Colon (tissue), 2 donors: Measurements from ENCODE around the gene PLSCR3.

Source experiments
- FAIRE-seq: peaks from 2 replicates; lab custom pipeline; 2012; peaks lifted over from hg19 to GRCh38; lab: Jason Lieb, UNC
- donor health status: control.
- donor health status: control.

Gene PLSCR3

DNA sequence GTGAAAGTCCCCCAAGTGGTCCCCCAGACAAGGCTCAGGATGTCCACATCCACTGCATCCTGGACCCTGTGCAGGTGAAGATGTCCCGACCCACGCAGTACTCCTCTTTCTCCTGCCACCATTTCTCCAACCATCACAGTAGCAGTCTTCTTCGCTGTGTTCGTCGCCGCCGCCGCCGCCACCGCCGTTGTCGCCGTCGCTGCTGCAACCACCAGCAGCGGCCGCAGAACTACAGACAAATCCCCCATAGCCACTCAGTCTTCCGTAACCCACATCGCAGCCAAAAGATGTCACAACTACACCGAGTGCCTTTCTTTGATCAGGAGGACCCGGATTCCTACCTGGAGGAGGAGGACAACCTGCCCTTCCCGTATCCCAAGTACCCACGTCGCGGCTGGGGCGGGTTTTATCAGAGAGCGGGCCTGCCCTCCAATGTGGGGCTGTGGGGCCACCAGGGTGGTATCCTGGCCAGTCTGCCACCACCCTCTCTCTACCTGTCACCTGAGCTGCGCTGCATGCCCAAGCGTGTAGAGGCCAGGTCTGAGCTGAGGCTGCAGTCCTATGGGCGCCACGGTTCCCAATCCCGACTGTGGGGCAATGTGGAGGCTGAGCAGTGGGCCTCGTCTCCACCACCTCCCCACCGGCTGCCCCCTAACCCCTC lies 32.0 kb upstream of the PLSCR3 start:
- FAIRE-seq = no peak

DNA sequence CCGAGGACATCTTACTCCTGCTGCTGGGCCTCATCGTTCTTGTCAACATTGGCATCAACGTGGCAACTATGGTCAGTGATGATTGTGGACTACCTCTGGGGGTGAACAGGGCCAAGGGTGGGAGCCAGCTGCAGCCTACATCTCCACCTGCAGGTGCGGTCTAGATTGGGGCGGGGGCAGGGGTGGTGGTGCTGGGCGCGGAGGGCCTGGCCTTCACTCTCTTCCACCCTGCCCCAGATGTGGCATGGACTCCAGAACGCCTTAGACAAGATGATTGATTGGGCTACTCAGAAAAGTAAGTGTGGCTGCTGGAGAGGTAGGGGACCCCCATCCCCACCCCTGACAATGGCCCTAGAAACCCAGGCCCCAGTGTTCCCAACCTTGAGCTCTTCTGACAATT lies 31.4 kb upstream of the PLSCR3 start:
- FAIRE-seq = no peak

GRCh38 chr17:7425316-7425715 lies 31.0 kb upstream of the PLSCR3 start, which contains the start of gene SPEM2:
Gene SPEM2, plus strand, starts transcription at chr17:7425616. Its CDS starts 73 bp downstream, at chr17:7425689.
- no peak for FAIRE-seq

GRCh38 chr17:7423679-7424078 lies 29.4 kb upstream of the PLSCR3 start:
- no peak for FAIRE-seq

GRCh38 chr17:7421186-7421585 lies 26.9 kb upstream of the PLSCR3 start:
- no peak for FAIRE-seq

DNA sequence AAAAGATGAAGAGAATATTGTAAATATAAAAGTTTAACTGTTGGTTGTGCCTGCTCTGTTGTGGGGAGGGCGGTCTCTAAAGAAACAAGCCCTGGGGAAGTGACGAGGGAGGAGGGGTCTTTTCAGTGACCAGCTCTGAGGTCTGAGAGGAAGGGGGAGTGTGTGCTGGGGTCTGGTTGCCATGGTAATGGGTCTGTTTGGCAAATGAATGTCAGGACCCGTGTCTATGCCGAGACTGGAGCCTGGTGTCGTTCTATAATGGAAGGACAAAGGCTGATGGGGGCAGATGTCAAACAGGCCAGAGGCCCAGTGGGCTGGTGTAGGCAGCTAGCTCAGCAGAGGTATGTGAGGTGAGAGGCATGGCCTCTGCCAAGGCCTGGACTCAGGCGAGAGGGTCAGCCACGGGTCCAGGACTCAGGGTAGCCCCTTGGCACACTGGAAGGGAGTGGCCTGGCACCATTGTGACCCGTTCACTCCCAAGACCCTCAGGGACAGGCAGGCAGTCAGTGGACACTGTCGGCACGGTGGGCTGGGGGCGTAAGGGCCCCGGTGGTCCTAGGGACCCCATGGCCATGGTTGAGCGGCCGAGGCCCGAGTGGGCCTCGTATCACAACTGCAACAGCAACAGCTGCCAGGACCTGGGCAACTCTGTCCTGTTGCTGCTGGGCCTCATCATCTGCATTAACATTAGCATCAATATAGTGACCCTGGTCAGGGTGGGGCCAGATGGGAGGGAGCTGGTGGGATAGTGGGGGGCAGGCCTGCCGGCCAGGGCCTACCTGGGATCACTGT lies 25.7 kb upstream of the PLSCR3 start, which contains the start of gene SPEM1:
SPEM1 (plus strand) TSS at position 506 of the 792 bp plus-strand sequence; CDS start at position 567, 61 bp downstream.
- no peak for FAIRE-seq

DNA sequence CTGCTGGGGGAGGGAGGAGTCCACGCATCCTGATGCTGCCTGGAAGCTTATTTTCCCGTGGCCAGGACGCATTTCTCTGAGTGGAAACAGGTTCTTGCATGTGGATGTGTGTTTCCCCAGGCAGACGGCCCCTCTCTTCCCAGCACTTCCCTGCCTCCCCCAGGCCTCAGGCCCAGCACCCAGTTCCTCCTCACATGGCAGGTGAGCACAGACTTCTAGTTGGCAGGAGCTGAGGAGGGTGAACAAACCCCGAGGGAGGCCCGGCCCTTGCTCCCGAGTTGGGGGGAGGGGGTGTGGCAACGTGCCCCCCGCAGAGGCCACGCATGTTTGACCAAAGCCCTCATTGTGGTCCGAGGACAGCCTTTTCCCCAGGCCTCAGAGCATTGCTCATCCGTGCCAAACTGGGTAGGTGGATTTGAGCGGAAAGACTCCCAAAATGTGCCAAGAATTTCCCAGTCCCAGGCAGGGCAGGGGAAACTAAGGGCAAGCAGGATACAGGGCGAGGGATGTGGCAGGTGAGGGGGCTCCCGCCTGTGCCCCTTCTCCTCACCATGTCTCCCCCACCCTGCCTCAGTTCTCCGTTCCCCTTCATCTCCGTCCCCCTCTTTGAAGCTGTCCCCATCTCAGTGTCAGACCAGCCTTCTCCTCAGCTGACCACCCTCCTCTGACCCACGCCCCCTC lies 24.3 kb upstream of the PLSCR3 start:
- FAIRE-seq = no peak

GRCh38 chr17:7417056-7417655 lies 22.8 kb upstream of the PLSCR3 start:
- FAIRE-seq = no peak

DNA sequence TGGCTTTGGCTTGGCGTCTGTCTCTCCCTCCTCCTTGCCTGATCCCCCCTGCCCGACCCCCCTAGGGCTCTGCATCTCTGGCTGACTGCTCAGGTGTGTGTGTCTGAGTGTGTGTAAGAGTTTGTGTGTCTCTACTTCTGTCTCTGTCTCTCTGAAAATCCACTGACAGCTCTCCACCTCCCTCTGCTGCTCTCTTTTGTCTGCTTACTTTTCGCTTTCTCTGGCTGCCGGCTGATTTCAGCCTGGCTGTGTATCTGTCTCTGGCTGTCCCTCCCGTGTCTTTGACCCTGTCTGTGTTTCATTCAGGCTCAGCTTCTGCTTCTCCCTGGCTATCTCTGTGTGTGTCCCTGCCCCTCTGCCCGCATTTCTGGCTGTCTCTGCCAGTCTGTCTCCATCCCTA lies 22.0 kb upstream of the PLSCR3 start:
- FAIRE-seq = no peak

DNA sequence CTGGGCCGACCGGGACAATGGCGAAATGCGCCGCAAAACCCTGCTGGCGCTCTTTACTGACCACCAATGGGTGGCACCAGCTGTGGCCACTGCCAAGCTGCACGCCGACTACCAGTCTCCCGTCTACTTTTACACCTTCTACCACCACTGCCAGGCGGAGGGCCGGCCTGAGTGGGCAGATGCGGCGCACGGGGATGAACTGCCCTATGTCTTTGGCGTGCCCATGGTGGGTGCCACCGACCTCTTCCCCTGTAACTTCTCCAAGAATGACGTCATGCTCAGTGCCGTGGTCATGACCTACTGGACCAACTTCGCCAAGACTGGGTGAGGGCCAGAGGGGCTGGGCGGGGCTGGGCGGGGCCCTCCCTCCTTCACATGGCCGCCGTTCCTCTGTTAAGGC lies 21.5 kb upstream of the PLSCR3 start:
- FAIRE-seq = no peak

- FAIRE-seq = no peak
Measured at GRCh38 chr17:7414837-7415236, 20.5 kb upstream of the PLSCR3 start.

GRCh38 chr17:7413346-7413985 lies 19.1 kb upstream of the PLSCR3 start:
- no peak for FAIRE-seq

GRCh38 chr17:7411427-7411750 lies 17.1 kb upstream of the PLSCR3 start:
- no peak for FAIRE-seq

DNA sequence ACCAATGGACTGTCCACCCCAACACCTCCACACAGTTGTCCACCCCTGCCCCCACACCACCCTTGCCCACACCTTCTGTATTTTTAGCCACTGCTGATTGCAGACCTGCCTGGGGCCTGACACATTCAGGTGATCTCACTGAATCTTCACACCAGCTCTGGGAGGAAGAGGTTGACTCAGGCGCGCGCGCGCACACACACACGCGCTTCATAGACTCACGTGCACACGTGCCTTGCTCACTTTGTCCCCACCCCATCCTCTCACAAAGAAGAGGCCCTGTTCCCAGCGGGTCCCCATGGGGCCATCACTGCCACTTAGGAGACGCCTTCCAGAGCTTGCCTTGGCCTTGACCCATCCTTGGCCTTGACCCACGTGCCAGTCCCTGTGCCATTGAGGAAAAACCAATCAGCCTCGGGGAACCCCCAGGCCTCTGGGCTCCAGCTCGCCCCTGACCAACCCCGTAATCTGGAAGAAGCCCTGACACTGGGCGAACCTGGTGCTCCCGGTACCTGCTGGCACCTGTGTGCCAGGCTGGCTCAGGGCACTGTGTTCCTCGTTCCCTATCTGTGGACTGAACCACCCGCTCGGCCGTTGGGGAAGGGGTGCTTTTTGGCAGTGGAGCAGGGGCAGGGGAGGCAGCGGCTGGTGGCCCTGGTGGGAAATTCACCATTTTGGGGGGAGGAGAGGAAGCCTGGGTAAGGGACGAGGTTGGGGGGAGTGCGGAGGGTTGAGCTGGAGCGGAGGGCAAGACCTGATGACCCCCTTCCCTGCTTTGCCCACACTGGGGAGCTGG lies 16.5 kb upstream of the PLSCR3 start:
- FAIRE-seq = no peak

- FAIRE-seq = no peak
Measured at GRCh38 chr17:7409716-7410115, 15.4 kb upstream of the PLSCR3 start.

- FAIRE-seq = no peak
Measured at GRCh38 chr17:7408863-7409262, 14.5 kb upstream of the PLSCR3 start.

DNA sequence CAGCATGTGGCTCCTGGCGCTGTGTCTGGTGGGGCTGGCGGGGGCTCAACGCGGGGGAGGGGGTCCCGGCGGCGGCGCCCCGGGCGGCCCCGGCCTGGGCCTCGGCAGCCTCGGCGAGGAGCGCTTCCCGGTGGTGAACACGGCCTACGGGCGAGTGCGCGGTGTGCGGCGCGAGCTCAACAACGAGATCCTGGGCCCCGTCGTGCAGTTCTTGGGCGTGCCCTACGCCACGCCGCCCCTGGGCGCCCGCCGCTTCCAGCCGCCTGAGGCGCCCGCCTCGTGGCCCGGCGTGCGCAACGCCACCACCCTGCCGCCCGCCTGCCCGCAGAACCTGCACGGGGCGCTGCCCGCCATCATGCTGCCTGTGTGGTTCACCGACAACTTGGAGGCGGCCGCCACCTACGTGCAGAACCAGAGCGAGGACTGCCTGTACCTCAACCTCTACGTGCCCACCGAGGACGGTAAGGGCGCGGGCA lies 14.0 kb upstream of the PLSCR3 start:
- no peak for FAIRE-seq

- FAIRE-seq = no peak
Measured at GRCh38 chr17:7407485-7408251, 13.3 kb upstream of the PLSCR3 start, which contains the start of gene NLGN2. Gene NLGN2, plus strand, starts transcription at chr17:7407845. Its CDS starts 411 bp downstream, at chr17:7408256.

DNA sequence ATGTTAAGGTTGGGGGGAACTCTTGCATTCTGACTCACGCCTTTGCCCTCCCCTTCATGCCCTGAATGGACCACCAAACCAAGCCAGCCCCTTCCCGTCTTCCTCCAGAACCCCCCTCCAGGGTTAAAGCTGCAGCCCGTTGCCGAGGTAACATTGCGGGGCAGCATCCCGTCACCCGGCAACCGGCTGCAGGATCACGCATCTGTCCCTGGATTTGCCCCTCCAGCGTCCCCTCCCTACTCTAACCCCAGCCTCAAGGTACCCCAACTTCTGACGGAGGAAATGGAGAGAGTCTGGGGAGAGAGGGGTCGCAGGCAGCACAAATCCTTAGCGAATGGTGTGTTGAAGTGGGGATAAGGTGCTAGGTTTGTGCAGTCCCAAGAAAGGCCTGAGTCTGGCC lies 12.8 kb upstream of the PLSCR3 start:
- FAIRE-seq = no peak

- FAIRE-seq = no peak
Measured at GRCh38 chr17:7406235-7406825, 12.0 kb upstream of the PLSCR3 start.
